ENCODE measurements around the gene STK4. TPM values are rescaled to one million over a fixed set of nuclear protein-coding genes. Genes with fewer than 3 reads are reported as not detected.

STK4 gene
- total RNA-seq, 5 donors from 2014 or later (not counting 1 experiment from before 2014, with no cell fraction given) = 244 to 315 (median 271) TPM

DNA sequence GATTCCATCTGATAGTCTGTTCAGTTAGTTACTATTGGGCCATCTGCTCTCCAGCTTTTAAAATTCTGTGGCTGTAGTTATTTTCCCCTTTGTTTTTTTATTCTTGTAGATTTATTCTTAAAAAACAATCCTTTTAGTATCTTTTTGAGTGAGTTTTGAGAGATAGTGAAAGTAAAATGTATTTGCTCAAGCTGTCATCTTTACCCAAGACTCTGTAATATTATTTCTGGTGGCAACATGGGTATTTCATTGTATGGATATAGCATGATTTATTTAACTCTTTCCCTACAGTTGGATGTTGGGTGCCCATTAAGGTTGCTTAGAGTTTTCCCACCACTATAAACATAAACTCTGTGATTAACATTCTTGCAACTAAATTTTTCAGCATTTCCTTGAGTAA, 24.6 kb downstream of the STK4 start:
- ATAC-seq (replicated peaks in 1 of 4) (peak in 1 of 4 experiments; percentile 31), DNase-seq (no peak)
- Mint-ChIP-seq H3K9me3 (no peaks in the 10 kb centered on the region), H3K36me3 (peaks cover 53% of the 10 kb centered on the region), H3K27me3 (no peaks in the 10 kb centered on the region), H3K4me3 (peak overlapping the region; percentile 77 to 81 (median 81)), H3K27ac (peak overlapping the region; percentile 93 to 94), H3K4me1 (peaks cover 70 to 85% (median 79%) of the 10 kb centered on the region in 3 donors)
- ChIA-PET CTCF (interaction anchor here (0.7 to 1.2 kb wide), 3 partner anchors 9 to 53 kb away, joined by 3 to 4 read pairs (median 3); no protein-coding TSS in a partner anchor), POLR2A (interaction anchor here in 1 of 2 donors (0.5 kb wide), 1 partner anchor 704 kb away, joined by 3 read pairs; no protein-coding TSS in a partner anchor)
- Histone ChIP-seq H3K36me3 (ENCODE audit: control insufficient read depth in 2 of 2, extremely low read depth in 1 of 2, insufficient read depth in 1 of 2, low read length in 1 of 2) (peaks cover 0 to 52% of the 10 kb centered on the region in 2 donors), H3K27me3 (replicated peaks in 1 of 2; ENCODE audit: control insufficient read depth in 2 of 2, extremely low read depth in 1 of 2, insufficient read depth in 2 of 2, low read length in 1 of 2) (no peaks in the 10 kb centered on the region), H3K9me3 (no peaks in the 10 kb centered on the region), H3K27ac (ENCODE audit: low read length) (peak overlapping the region; percentile 60), H3K4me3 (ENCODE audit: control insufficient read depth in 1 of 2, extremely low read depth in 1 of 2, low read length in 1 of 2) (peak overlapping the region; percentile 28 to 51), H3K4me1 (ENCODE audit: control insufficient read depth in 1 of 2, extremely low read depth in 1 of 2, insufficient read depth in 2 of 2, low read length in 2 of 2) (peaks cover 40 to 42% of the 10 kb centered on the region in 2 experiments)

DNA sequence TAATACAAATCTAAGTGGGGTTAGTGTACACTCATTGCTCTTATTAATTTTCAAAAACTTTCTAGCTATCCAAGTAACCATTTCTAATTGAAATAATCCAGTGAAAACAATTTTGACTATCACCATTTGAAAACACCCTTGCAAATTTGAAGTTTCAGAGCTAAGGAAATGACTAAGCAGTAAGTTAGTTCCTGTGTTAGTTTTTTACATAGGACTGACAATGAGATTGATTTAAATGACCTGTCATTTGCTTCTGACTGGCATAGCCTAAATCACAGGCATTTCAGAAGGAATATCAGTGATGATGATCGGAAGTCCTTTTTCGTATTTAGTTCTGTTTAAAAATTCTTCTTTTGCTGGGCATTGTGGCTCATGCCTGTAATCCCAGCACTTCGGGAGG, 27.0 kb downstream of the STK4 start:
- Histone ChIP-seq H3K36me3 (ENCODE audit: control insufficient read depth in 2 of 2, extremely low read depth in 1 of 2, insufficient read depth in 1 of 2, low read length in 1 of 2) (peaks cover 0 to 61% of the 10 kb centered on the region in 2 donors), H3K9me3 (no peaks in the 10 kb centered on the region), H3K27me3 (replicated peaks in 1 of 2; ENCODE audit: control insufficient read depth in 2 of 2, extremely low read depth in 1 of 2, insufficient read depth in 2 of 2, low read length in 1 of 2) (no peaks in the 10 kb centered on the region), H3K27ac (ENCODE audit: low read length) (peak overlapping the region; percentile 16), H3K4me1 (ENCODE audit: control insufficient read depth in 1 of 2, extremely low read depth in 1 of 2, insufficient read depth in 2 of 2, low read length in 2 of 2) (peaks cover 33% of the 10 kb centered on the region in 2 experiments), H3K4me3 (ENCODE audit: control insufficient read depth in 1 of 2, extremely low read depth in 1 of 2, low read length in 1 of 2) (no peak overlapping the region)
- ATAC-seq (replicated peaks in 1 of 4) (peak in 2 of 4 experiments; percentile 64 to 74), DNase-seq (peak in 1 of 35 experiments; percentile 28)
- Mint-ChIP-seq H3K4me1 (peaks cover 80 to 86% (median 81%) of the 10 kb centered on the region in 3 donors), H3K27ac (peak overlapping the region; percentile 83 to 92), H3K4me3 (peak overlapping the region; percentile 60 to 67 (median 63)), H3K36me3 (peaks cover 60% of the 10 kb centered on the region), H3K27me3 (no peaks in the 10 kb centered on the region), H3K9me3 (no peaks in the 10 kb centered on the region)
- POLR2A ChIA-PET = interaction anchor here in 1 of 2 donors (0.6 kb wide), 1 partner anchor 12 kb away, joined by 3 read pairs; no protein-coding TSS in a partner anchor
- WGBS (ENCODE audit: insufficient coverage) = 62% methylated on average over 3 of the region's 3 CpGs
- CTCF ChIA-PET = interaction anchor here in 1 of 2 donors (1.1 kb wide), 1 partner anchor 33 kb away, joined by 4 read pairs; the partner anchor contains the start of gene TOMM34

DNA sequence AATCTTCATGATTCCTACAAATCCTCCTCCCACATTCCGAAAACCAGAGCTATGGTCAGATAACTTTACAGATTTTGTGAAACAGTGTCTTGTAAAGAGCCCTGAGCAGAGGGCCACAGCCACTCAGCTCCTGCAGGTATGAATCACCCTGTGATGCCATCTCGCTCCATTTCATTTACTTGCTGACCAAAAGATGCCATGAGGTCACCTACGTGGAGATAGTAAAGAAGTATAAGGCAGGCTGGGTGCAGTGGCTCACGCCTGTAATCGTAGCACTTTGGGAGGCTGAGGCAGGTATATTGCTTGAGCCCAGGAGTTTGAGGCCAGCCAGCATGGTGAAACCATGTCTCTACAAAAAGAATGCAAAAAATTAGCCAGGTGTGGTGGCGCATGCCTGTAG, 30.9 kb downstream of the STK4 start:
- POLR2A ChIA-PET = interaction anchor here (1.2 to 1.7 kb wide), 3 partner anchors 19 to 30 kb away, joined by 3 to 9 read pairs (median 3); no protein-coding TSS in a partner anchor
- Histone ChIP-seq H3K4me1 (ENCODE audit: control insufficient read depth in 1 of 2, extremely low read depth in 1 of 2, insufficient read depth in 2 of 2, low read length in 2 of 2) (peaks cover 18 to 21% of the 10 kb centered on the region in 2 experiments), H3K4me3 (ENCODE audit: control insufficient read depth in 1 of 2, extremely low read depth in 1 of 2, low read length in 1 of 2) (no peak overlapping the region), H3K27me3 (replicated peaks in 1 of 2; ENCODE audit: control insufficient read depth in 2 of 2, extremely low read depth in 1 of 2, insufficient read depth in 2 of 2, low read length in 1 of 2) (no peaks in the 10 kb centered on the region), H3K9me3 (no peaks in the 10 kb centered on the region), H3K36me3 (ENCODE audit: control insufficient read depth in 2 of 2, extremely low read depth in 1 of 2, insufficient read depth in 1 of 2, low read length in 1 of 2) (peaks cover 3 to 78% of the 10 kb centered on the region in 2 donors), H3K27ac (ENCODE audit: low read length) (no peak overlapping the region)
- CTCF ChIA-PET = interaction anchor here (0.6 to 1.4 kb wide), 3 partner anchors 18 to 460 kb away, joined by 3 to 5 read pairs (median 4); no protein-coding TSS in a partner anchor
- no peak overlapping the region for H3K4me3 Mint-ChIP-seq
- H3K27me3 Mint-ChIP-seq = no peaks in the 10 kb centered on the region
- no peak for DNase-seq
- 88% methylated on average over 4 of the region's 6 CpGs for WGBS (ENCODE audit: insufficient coverage)
- H3K4me1 Mint-ChIP-seq = peaks cover 76 to 79% (median 78%) of the 10 kb centered on the region in 3 donors
- H3K36me3 Mint-ChIP-seq = peaks cover 68% of the 10 kb centered on the region
- ATAC-seq (replicated peaks in 1 of 4) = no peak
- peak overlapping the region; percentile 25 to 79 for H3K27ac Mint-ChIP-seq
- H3K9me3 Mint-ChIP-seq = no peaks in the 10 kb centered on the region

DNA sequence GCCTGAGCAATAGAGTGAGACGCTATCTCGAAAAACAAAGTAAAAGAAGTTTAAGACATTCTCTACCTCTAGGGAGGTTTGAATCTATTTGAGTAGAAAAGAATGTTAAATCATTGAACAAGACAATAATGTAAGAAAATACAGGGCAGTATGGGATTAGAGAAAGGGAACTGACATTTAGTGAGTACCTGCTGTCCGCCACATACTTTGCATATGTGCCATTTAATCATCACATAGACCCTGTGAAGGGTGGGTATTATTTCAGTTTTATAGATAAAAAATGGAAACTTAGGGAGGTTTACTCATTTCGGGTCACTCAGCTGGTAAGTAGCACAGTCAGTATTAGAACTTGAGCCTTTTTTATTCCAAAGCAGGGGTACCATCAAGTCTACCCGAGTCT, 31.4 kb downstream of the STK4 start:
- peak overlapping the region; percentile 25 to 79 for H3K27ac Mint-ChIP-seq
- POLR2A ChIA-PET = interaction anchor here (1.0 to 1.2 kb wide), 2 partner anchors 20 to 32 kb away, joined by 3 read pairs; no protein-coding TSS in a partner anchor
- no peaks in the 10 kb centered on the region for H3K27me3 Mint-ChIP-seq
- H3K36me3 ChIP-seq (ENCODE audit: control insufficient read depth in 2 of 2, extremely low read depth in 1 of 2, insufficient read depth in 1 of 2, low read length in 1 of 2) = peaks cover 3 to 77% of the 10 kb centered on the region in 2 donors
- H3K27ac ChIP-seq (ENCODE audit: low read length) = peak overlapping the region; percentile 26
- no peaks in the 10 kb centered on the region for H3K9me3 ChIP-seq
- H3K36me3 Mint-ChIP-seq = peaks cover 70% of the 10 kb centered on the region
- 49% methylated on average over 2 of the region's 5 CpGs for WGBS (ENCODE audit: insufficient coverage)
- H3K9me3 Mint-ChIP-seq = no peaks in the 10 kb centered on the region
- DNase-seq = no peak
- no peak overlapping the region for H3K4me3 ChIP-seq (ENCODE audit: control insufficient read depth in 1 of 2, extremely low read depth in 1 of 2, low read length in 1 of 2)
- no peak overlapping the region for H3K4me3 Mint-ChIP-seq
- H3K4me1 Mint-ChIP-seq = peaks cover 76 to 78% (median 76%) of the 10 kb centered on the region in 3 donors
- H3K4me1 ChIP-seq (ENCODE audit: control insufficient read depth in 1 of 2, extremely low read depth in 1 of 2, insufficient read depth in 2 of 2, low read length in 2 of 2) = peaks cover 15 to 16% of the 10 kb centered on the region in 2 experiments
- CTCF ChIA-PET = no interaction called here
- ATAC-seq (replicated peaks in 1 of 4) = no peak
- no peaks in the 10 kb centered on the region for H3K27me3 ChIP-seq (replicated peaks in 1 of 2; ENCODE audit: control insufficient read depth in 2 of 2, extremely low read depth in 1 of 2, insufficient read depth in 2 of 2, low read length in 1 of 2)

DNA sequence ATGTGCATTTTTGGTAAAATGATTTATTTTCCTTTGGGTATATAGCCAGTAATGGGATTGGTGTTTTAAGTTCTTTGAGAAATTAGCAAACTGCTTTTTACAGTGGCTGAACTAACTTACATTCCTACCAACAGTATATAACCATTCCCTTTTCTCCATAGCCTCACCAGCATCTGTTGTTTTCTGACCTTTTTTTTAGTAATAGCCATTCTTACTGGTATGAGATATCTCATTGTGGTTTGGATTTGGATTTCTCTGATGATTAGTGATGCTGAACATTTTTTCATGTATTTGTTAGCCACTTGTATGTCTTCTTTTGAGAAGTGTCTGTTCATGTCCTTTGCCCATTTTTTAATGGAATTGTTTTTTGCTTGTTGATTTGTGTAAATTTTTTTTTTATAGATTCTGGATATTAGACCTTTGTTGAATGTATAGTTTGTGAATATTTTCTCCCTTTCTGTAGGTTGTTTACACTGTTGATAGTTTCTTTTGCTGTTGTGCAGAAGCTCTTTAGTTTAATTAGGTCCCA, 42.3 kb downstream of the STK4 start:
- Histone ChIP-seq H3K27me3 (replicated peaks in 1 of 2; ENCODE audit: control insufficient read depth in 2 of 2, extremely low read depth in 1 of 2, insufficient read depth in 2 of 2, low read length in 1 of 2) (no peaks in the 10 kb centered on the region), H3K36me3 (ENCODE audit: control insufficient read depth in 2 of 2, extremely low read depth in 1 of 2, insufficient read depth in 1 of 2, low read length in 1 of 2) (peaks cover 11 to 51% of the 10 kb centered on the region in 2 donors), H3K4me1 (ENCODE audit: control insufficient read depth in 1 of 2, extremely low read depth in 1 of 2, insufficient read depth in 2 of 2, low read length in 2 of 2) (peaks cover 3 to 6% of the 10 kb centered on the region in 2 experiments), H3K9me3 (no peaks in the 10 kb centered on the region), H3K27ac (ENCODE audit: low read length) (no peak overlapping the region), H3K4me3 (ENCODE audit: control insufficient read depth in 1 of 2, extremely low read depth in 1 of 2, low read length in 1 of 2) (no peak overlapping the region)
- ChIA-PET POLR2A (interaction anchor here in 1 of 2 donors (0.6 kb wide), 1 partner anchor 27 kb away, joined by 4 read pairs; no protein-coding TSS in a partner anchor), CTCF (no interaction called here)
- peaks cover 62 to 70% (median 66%) of the 10 kb centered on the region in 3 donors for H3K4me1 Mint-ChIP-seq
- no peak for DNase-seq
- no peaks in the 10 kb centered on the region for H3K27me3 Mint-ChIP-seq
- H3K4me3 Mint-ChIP-seq = no peak overlapping the region
- no peak for ATAC-seq (replicated peaks in 1 of 4)
- H3K9me3 Mint-ChIP-seq = no peaks in the 10 kb centered on the region
- peaks cover 49% of the 10 kb centered on the region for H3K36me3 Mint-ChIP-seq
- peak overlapping the region; percentile 62 to 84 for H3K27ac Mint-ChIP-seq

DNA sequence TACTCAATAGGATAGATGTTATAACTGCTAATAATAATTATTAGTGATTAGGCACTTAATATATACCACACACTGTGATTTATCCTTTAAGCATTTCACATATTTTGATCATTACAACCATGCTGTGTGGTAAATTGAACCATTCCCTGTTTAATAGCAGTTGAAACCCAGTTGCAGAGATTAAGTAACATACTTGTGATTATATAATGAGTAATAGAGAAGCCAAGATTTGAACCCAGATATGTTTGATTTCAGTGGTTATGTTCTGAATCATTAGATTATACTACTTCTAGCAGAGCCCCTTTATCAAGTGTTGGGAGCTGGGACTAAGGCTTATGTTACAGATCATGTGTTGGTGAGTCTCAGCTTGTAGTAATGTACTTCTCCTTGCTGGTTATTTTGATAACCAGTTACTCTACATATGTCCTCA, 44.1 kb downstream of the STK4 start:
- peak overlapping the region; percentile 3 to 18 for H3K27ac Mint-ChIP-seq
- Histone ChIP-seq H3K36me3 (ENCODE audit: control insufficient read depth in 2 of 2, extremely low read depth in 1 of 2, insufficient read depth in 1 of 2, low read length in 1 of 2) (peaks cover 8 to 52% of the 10 kb centered on the region in 2 donors), H3K4me3 (ENCODE audit: control insufficient read depth in 1 of 2, extremely low read depth in 1 of 2, low read length in 1 of 2) (no peak overlapping the region), H3K27me3 (replicated peaks in 1 of 2; ENCODE audit: control insufficient read depth in 2 of 2, extremely low read depth in 1 of 2, insufficient read depth in 2 of 2, low read length in 1 of 2) (no peaks in the 10 kb centered on the region), H3K4me1 (ENCODE audit: control insufficient read depth in 1 of 2, extremely low read depth in 1 of 2, insufficient read depth in 2 of 2, low read length in 2 of 2) (peaks cover 3 to 6% of the 10 kb centered on the region in 2 experiments), H3K9me3 (no peaks in the 10 kb centered on the region), H3K27ac (ENCODE audit: low read length) (no peak overlapping the region)
- H3K4me3 Mint-ChIP-seq = no peak overlapping the region
- H3K4me1 Mint-ChIP-seq = peaks cover 69 to 75% (median 70%) of the 10 kb centered on the region in 3 donors
- H3K9me3 Mint-ChIP-seq = no peaks in the 10 kb centered on the region
- DNase-seq = no peak
- peak in 2 of 4 experiments; percentile 19 to 24 for ATAC-seq (replicated peaks in 1 of 4)
- peaks cover 50% of the 10 kb centered on the region for H3K36me3 Mint-ChIP-seq
- POLR2A ChIA-PET = no interaction called here
- CTCF ChIA-PET = interaction anchor here (0.6 to 2.4 kb wide), 12 partner anchors 8 to 476 kb away, joined by 3 to 15 read pairs (median 5); no protein-coding TSS in a partner anchor
- H3K27me3 Mint-ChIP-seq = no peaks in the 10 kb centered on the region
